HCT116 (cell line): Measurements from ENCODE around the gene ADAM19. TPM values are rescaled to one million over a fixed set of nuclear protein-coding genes. Genes with fewer than 3 reads are reported as not detected.

Source experiments
- ATAC-seq: fragments of 200-7000 bp; cut with Tn5 transposase; 2 replicates; pipeline ENCODE4 v1.9.1; 2020; ENCODE audit warnings: mild to moderate bottlenecking, moderate library complexity
- BruUV-seq: library from RNA; stranded (reverse); fragments of 400-500 nt; replicated peaks from 2 replicates; lab custom pipeline; 2021; lab: Mats Ljungman, UMichigan
- CTCF ChIA-PET: fragments of 300-600 bp; sonication (Branson Sonifier 250); formaldehyde crosslinking; loops from one replicate; lab custom pipeline; 2021; ENCODE audit warnings: antibody characterized with exemption; lab: Charles Lee
- POLR2A ChIA-PET: fragments of 300-600, 350-600 bp; sonication (Branson Sonifier 250); formaldehyde crosslinking; loops from one replicate; lab custom pipeline; 2021; ENCODE audit warnings: antibody characterized with exemption; lab: Charles Lee
- RAD21 ChIA-PET, 2 experiments: fragments of 300-600 bp; sonication (Branson Sonifier 250); formaldehyde crosslinking; loops; one replicate each; lab custom pipeline; 2023; ENCODE audit warnings: low total read pairs in 2 of 2; ENCODE audit not compliant: uncharacterized antibody in 2 of 2, unreplicated experiment in 2 of 2, low non-redundant PET in 1 of 2; lab: Charles Lee
- DNase-seq: peaks from one replicate; pipeline ENCODE4 v3.0.0-alpha.2; 2010; ENCODE audit warnings: low read depth, low spot score
- H2AFZ ChIP-seq: fragments of 200-600 bp; shearing (Covaris generic), sonication (generic); 2 replicates; pipeline ENCODE4 v1.6.1; 2017; ENCODE audit warnings: low read depth, mixed run types, mixed read lengths, antibody characterized with exemption, low read length; ENCODE audit not compliant: poor library complexity, severe bottlenecking
- H3K27ac ChIP-seq: 2 replicates; pipeline ENCODE4 v1.5.1; 2012; ENCODE audit warnings: low read depth, low read length
- H3K27me3 ChIP-seq: fragments of 200-600 bp; sonication (generic); 2 replicates; pipeline ENCODE4 v1.6.1; 2016; ENCODE audit warnings: mixed run types, low read length, mixed read lengths; ENCODE audit not compliant: insufficient read depth
- H3K36me3 ChIP-seq, 2 experiments: fragments of 200-500 bp in 1 of 2; fragments of 200-600 bp in 1 of 2; sonication (Bioruptor generic) in 1 of 2; sonication (generic) in 1 of 2; 2 replicates each; pipeline versions ENCODE4 v1.5.1 to v1.6.1; 2014 to 2016; ENCODE audit warnings: low read length in 2 of 2, inconsistent platforms in 1 of 2, mixed read lengths in 1 of 2, mixed run types in 1 of 2; ENCODE audit not compliant: insufficient read depth in 2 of 2, control insufficient read depth in 1 of 2
- H3K4me1 ChIP-seq, 2 experiments: fragments of 200-600 bp in 1 of 2; sonication (generic) in 1 of 2; 2 replicates each; pipeline versions ENCODE4 v1.5.1 to v1.6.1; 2012 to 2017; ENCODE audit warnings: low read length in 2 of 2, inconsistent platforms in 1 of 2, mild to moderate bottlenecking in 1 of 2, mixed read lengths in 1 of 2, mixed run types in 1 of 2, moderate library complexity in 1 of 2; ENCODE audit not compliant: insufficient read depth in 2 of 2, control insufficient read depth in 1 of 2
- H3K4me2 ChIP-seq: fragments of 200-600 bp; sonication (generic); 2 replicates; pipeline ENCODE4 v1.6.1; 2017; ENCODE audit warnings: mixed run types, low read length, mixed read lengths
- H3K4me3 ChIP-seq, 2 experiments: fragments of 200-600 bp in 1 of 2; sonication (generic) in 1 of 2; replicated peaks in 1 of 2; 2 replicates each; pipeline ENCODE4 v1.5.1; 2011 to 2016; ENCODE audit warnings: low read length in 2 of 2, control low read depth in 1 of 2, low read depth in 1 of 2, mild to moderate bottlenecking in 1 of 2, mixed read lengths in 1 of 2, mixed run types in 1 of 2
- H3K79me2 ChIP-seq: fragments of 200-600 bp; sonication (generic); 2 replicates; pipeline ENCODE4 v1.6.1; 2017; ENCODE audit warnings: mild to moderate bottlenecking, mixed run types, low read length, moderate library complexity, mixed read lengths; ENCODE audit not compliant: insufficient read depth
- H3K9ac ChIP-seq: fragments of 200-600 bp; sonication (generic); 2 replicates; pipeline ENCODE4 v1.6.1; 2016; ENCODE audit warnings: low read length, mixed read lengths
- H3K9me2 ChIP-seq: fragments of 200-600 bp; sonication (generic), shearing (Covaris generic); 2 replicates; pipeline ENCODE4 v1.6.1; 2017; ENCODE audit warnings: mixed run types, mild to moderate bottlenecking, moderate library complexity; ENCODE audit not compliant: insufficient read depth
- H3K9me3 ChIP-seq, 2 experiments: fragments of 200-500 bp in 1 of 2; fragments of 200-600 bp in 1 of 2; sonication (Bioruptor generic) in 1 of 2; sonication (generic) in 1 of 2; 2 replicates each; pipeline ENCODE4 v1.6.1; 2014 to 2017; ENCODE audit warnings: low read length in 2 of 2, mixed read lengths in 2 of 2, inconsistent platforms in 1 of 2, low read depth in 1 of 2, mild to moderate bottlenecking in 1 of 2, mixed run types in 1 of 2, moderate library complexity in 1 of 2; ENCODE audit not compliant: control insufficient read depth in 1 of 2, insufficient read depth in 1 of 2
- H4K20me1 ChIP-seq: fragments of 200-600 bp; sonication (generic), shearing (Covaris generic); 2 replicates; pipeline ENCODE4 v1.6.1; 2017; ENCODE audit warnings: mixed run types, mild to moderate bottlenecking, moderate library complexity; ENCODE audit not compliant: insufficient read depth
- CEBPB ChIP-seq: IDR thresholded peaks from 2 replicates; pipeline ENCODE4 v1.6.1; 2012; ENCODE audit warnings: low read depth
- EGR1 ChIP-seq: IDR thresholded peaks from 2 replicates; pipeline ENCODE4 v1.6.1; 2012; ENCODE audit warnings: low read depth
- EZH2 ChIP-seq: fragments of 200-600 bp; sonication (generic); IDR thresholded peaks from 2 replicates; pipeline ENCODE4 v1.6.1; 2017; ENCODE audit warnings: antibody characterized with exemption, mixed run types
- EZH2phosphoT487 ChIP-seq: fragments of 200-600 bp; IDR thresholded peaks from 2 replicates; pipeline ENCODE4 v1.6.1; 2018; ENCODE audit warnings: antibody characterized with exemption, borderline replicate concordance
- JUND ChIP-seq: IDR thresholded peaks from 2 replicates; pipeline ENCODE4 v1.6.1; 2012
- POLR2AphosphoS5 ChIP-seq: IDR thresholded peaks from 2 replicates; pipeline ENCODE4 v1.6.1; 2011; ENCODE audit warnings: mild to moderate bottlenecking, low read depth, low read length, moderate library complexity
- RAD21 ChIP-seq: IDR thresholded peaks from 2 replicates; pipeline ENCODE4 v1.6.1; 2012; ENCODE audit warnings: low read depth, mild to moderate bottlenecking
- REST ChIP-seq: IDR thresholded peaks from 2 replicates; pipeline ENCODE4 v1.6.1; 2012; ENCODE audit warnings: low read depth
- SIN3A ChIP-seq: IDR thresholded peaks from 2 replicates; pipeline ENCODE4 v1.6.1; 2012; ENCODE audit warnings: low read depth
- SP1 ChIP-seq: IDR thresholded peaks from 2 replicates; pipeline ENCODE4 v1.6.1; 2012; ENCODE audit warnings: low read depth
- SRF ChIP-seq: IDR thresholded peaks from 2 replicates; pipeline ENCODE4 v1.6.1; 2012; ENCODE audit warnings: low read depth
- TCF7L2 ChIP-seq: IDR thresholded peaks from 2 replicates; pipeline ENCODE4 v1.7.0; 2011; ENCODE audit warnings: borderline replicate concordance, inconsistent platforms; ENCODE audit not compliant: insufficient read depth, insufficient read length; ENCODE audit errors: extremely low read depth
- ZBTB33 ChIP-seq: IDR thresholded peaks from 2 replicates; pipeline ENCODE4 v1.6.1; 2011; ENCODE audit warnings: mild to moderate bottlenecking, low read length, moderate library complexity; ENCODE audit not compliant: insufficient replicate concordance; ENCODE audit errors: extremely low read depth
- ZFX ChIP-seq: fragments of 450-650 bp; IDR thresholded peaks from 2 replicates; pipeline ENCODE4 v1.6.1; 2017
- ZNF274 ChIP-seq: fragments of 200-500 bp; sonication (Bioruptor generic); IDR thresholded peaks from 2 replicates; pipeline ENCODE4 v1.6.1; 2014; ENCODE audit warnings: mild to moderate bottlenecking, low read depth, low read length, inconsistent platforms
- intact Hi-C: fragments of 100-400 bp; cut with micrococcal nuclease; formaldehyde crosslinking; loops from 2 replicates; pipeline ENCODE4 v1.10.0; 2022
- total RNA-seq: library from RNA; stranded (reverse); gene quantifications from one replicate; pipeline ENCODE4 v1.2.1, GENCODE V29; 2021; ENCODE audit not compliant: unreplicated experiment
- TF ChIP-seq, protein P1 (sequence below): IDR thresholded peaks from 2 replicates; pipeline ENCODE4 v1.6.1; 2012
- TF ChIP-seq, protein P2 (sequence below), 3 experiments: fragments of 200-600 bp in 1 of 3; sonication (generic) in 1 of 3; IDR thresholded peaks in 2 of 3; conservative IDR thresholded peaks in 1 of 3; 2 replicates each; pipeline ENCODE4 v1.5.1; 2012 to 2017; ENCODE audit warnings: low read depth in 2 of 3, low read length in 2 of 3, antibody characterized with exemption in 1 of 3, borderline replicate concordance in 1 of 3, control low read depth in 1 of 3, mild to moderate bottlenecking in 1 of 3, mixed read lengths in 1 of 3, mixed run types in 1 of 3, moderate library complexity in 1 of 3; ENCODE audit not compliant: insufficient read depth in 1 of 3

ADAM19 gene
- total RNA-seq, 1 experiment from 2014 or later, result 77.3 TPM

GRCh38 chr5:157457391-157457790 is 118.2 kb downstream of the ADAM19 start:
- Histone ChIP-seq H3K4me3 (no peak overlapping the region), H3K9me3 (no peaks in the 10 kb centered on the region), H2AFZ (no peak overlapping the region), H3K4me1 (no peaks in the 10 kb centered on the region), H3K9me2 (no peaks in the 10 kb centered on the region), H3K36me3 (no peaks in the 10 kb centered on the region), H3K27ac (no peak overlapping the region), H3K9ac (no peak overlapping the region), H3K79me2 (no peaks in the 10 kb centered on the region), H3K27me3 (no peaks in the 10 kb centered on the region), H3K4me2 (no peak overlapping the region), H4K20me1 (no peaks in the 10 kb centered on the region)
- ChIA-PET POLR2A (no interaction called here), CTCF (no interaction called here), RAD21 (no interaction called here)
- ATAC-seq, result no peak
- no peak for DNase-seq
- intact Hi-C loops, result no loop called here
- no TSS peak for BruUV-seq
- TF ChIP-seq POLR2AphosphoS5 (no peak), ZFX (no peak), ZNF274 (no peak), CEBPB (no peak), TCF7L2 (no peak), SP1 (no peak), EGR1 (no peak), JUND (no peak), EZH2 (no peak), SIN3A (no peak), RAD21 (no peak), SRF (no peak), REST (no peak), EZH2phosphoT487 (no peak), ZBTB33 (no peak)
- TF ChIP-seq, protein P1, sequence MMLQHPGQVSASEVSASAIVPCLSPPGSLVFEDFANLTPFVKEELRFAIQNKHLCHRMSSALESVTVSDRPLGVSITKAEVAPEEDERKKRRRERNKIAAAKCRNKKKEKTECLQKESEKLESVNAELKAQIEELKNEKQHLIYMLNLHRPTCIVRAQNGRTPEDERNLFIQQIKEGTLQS, result no peak
- TF ChIP-seq, protein P2, sequence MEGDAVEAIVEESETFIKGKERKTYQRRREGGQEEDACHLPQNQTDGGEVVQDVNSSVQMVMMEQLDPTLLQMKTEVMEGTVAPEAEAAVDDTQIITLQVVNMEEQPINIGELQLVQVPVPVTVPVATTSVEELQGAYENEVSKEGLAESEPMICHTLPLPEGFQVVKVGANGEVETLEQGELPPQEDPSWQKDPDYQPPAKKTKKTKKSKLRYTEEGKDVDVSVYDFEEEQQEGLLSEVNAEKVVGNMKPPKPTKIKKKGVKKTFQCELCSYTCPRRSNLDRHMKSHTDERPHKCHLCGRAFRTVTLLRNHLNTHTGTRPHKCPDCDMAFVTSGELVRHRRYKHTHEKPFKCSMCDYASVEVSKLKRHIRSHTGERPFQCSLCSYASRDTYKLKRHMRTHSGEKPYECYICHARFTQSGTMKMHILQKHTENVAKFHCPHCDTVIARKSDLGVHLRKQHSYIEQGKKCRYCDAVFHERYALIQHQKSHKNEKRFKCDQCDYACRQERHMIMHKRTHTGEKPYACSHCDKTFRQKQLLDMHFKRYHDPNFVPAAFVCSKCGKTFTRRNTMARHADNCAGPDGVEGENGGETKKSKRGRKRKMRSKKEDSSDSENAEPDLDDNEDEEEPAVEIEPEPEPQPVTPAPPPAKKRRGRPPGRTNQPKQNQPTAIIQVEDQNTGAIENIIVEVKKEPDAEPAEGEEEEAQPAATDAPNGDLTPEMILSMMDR (IDR thresholded peaks at IDR 0.05 in 2 of 3, conservative IDR thresholded peaks at IDR 0.05 in 1 of 3; ENCODE audit: borderline replicate concordance in 1 of 3, insufficient read depth in 1 of 3, low read depth in 2 of 3, low read length in 2 of 3), result no peak
